Measurements from ENCODE around the gene MDH1.

The MDH1 gene

DNA sequence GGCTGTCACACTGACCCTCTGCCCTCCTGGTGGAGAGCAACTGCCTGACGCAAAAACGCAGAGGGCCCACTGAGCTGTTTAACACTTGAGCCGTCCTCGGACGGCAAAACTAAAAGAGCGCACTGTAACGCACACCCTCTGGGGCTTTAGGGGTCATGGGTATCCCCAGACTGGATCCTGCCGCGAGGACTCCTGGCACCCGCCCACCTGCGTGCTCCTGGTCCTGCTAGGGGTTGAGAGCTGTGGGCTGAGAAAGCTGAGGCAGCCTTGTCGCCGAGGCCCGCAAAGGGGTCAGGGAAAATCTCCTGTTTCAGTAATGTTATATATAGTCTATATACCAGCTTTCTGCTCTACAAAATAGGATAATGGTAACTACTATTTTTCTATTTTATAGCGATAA lies 39.1 kb downstream of the MDH1 start (continued):
- TF ChIP-seq, protein P1, sequence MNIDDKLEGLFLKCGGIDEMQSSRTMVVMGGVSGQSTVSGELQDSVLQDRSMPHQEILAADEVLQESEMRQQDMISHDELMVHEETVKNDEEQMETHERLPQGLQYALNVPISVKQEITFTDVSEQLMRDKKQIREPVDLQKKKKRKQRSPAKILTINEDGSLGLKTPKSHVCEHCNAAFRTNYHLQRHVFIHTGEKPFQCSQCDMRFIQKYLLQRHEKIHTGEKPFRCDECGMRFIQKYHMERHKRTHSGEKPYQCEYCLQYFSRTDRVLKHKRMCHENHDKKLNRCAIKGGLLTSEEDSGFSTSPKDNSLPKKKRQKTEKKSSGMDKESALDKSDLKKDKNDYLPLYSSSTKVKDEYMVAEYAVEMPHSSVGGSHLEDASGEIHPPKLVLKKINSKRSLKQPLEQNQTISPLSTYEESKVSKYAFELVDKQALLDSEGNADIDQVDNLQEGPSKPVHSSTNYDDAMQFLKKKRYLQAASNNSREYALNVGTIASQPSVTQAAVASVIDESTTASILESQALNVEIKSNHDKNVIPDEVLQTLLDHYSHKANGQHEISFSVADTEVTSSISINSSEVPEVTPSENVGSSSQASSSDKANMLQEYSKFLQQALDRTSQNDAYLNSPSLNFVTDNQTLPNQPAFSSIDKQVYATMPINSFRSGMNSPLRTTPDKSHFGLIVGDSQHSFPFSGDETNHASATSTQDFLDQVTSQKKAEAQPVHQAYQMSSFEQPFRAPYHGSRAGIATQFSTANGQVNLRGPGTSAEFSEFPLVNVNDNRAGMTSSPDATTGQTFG (tag by site-specific recombination; IDR thresholded peaks at IDR 0.05; ENCODE audit: borderline replicate concordance) = no peak
- TF ChIP-seq ZNF560 (tag by site-specific recombination; IDR thresholded peaks at IDR 0.05; ENCODE audit: borderline replicate concordance) = no peak

DNA sequence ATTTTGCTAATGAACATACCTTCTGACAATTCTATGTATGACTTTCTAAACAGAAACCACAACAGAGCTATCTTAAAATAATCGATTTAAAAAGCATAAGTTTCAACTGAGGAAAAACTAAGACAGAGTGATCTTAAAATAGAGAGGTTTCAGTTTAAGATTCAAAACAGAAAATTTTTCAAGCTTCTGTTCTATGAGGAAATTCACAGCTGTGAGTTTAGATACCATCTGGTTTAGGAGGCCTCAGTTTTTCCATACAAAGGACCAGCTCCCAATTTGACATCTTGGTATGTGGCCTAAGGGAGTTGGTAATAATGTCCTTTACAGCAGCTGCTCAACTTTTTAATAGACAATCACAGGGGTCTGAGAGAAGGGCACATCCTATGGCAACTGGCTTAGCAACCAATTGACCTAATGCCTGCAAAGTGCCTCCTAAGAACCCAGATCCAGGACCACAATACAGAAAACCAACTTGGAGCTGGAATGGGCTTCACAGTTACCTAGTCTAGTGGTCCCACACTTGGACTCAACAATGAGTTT lies 39.7 kb downstream of the MDH1 start:
- Histone ChIP-seq H3K36me3 (ENCODE audit: control insufficient read depth in 2 of 2, insufficient read depth in 1 of 2, low read length in 2 of 2) (no peaks in the 10 kb centered on the region), H3K27ac (ENCODE audit: extremely low read depth, low read depth, low read length) (no peak overlapping the region), H3K4me3 (ENCODE audit: low read depth, low read length) (no peak overlapping the region), H3K4me1 (ENCODE audit: control insufficient read depth, insufficient read depth, low read length) (no peaks in the 10 kb centered on the region), H3K9me3 (ENCODE audit: control insufficient read depth, insufficient read depth, low read depth, low read length) (no peaks in the 10 kb centered on the region)
- POLR2A ChIA-PET = no interaction called here
- TF ChIP-seq ZNF394 (tag by site-specific recombination; IDR thresholded peaks at IDR 0.05; ENCODE audit: borderline replicate concordance) (no peak), ZNF350 (tag by site-specific recombination; IDR thresholded peaks at IDR 0.05) (no peak), MEIS1 (CRISPR knock-in tag; IDR thresholded peaks at IDR 0.05; ENCODE audit: borderline replicate concordance) (no peak), BCL11B (tag by site-specific recombination; IDR thresholded peaks at IDR 0.05; ENCODE audit: low read depth) (no peak), ZSCAN23 (tag by site-specific recombination; IDR thresholded peaks at IDR 0.05) (no peak), ZNF175 (tag by site-specific recombination; IDR thresholded peaks at IDR 0.05) (no peak), ZNF610 (tag by site-specific recombination; IDR thresholded peaks at IDR 0.05; ENCODE audit: borderline replicate concordance) (no peak), ZBTB20 (tag by site-specific recombination; IDR thresholded peaks at IDR 0.05) (no peak), KLF8 (tag by site-specific recombination; IDR thresholded peaks at IDR 0.05) (no peak), MZF1 (tag by site-specific recombination; IDR thresholded peaks at IDR 0.05; ENCODE audit: borderline replicate concordance) (no peak), ZNF596 (tag by site-specific recombination; IDR thresholded peaks at IDR 0.05) (no peak), ZNF157 (tag by site-specific recombination; IDR thresholded peaks at IDR 0.05) (no peak), PRDM1 (tag by site-specific recombination; IDR thresholded peaks at IDR 0.05) (no peak), YY2 (tag by site-specific recombination; IDR thresholded peaks at IDR 0.05) (no peak), ZNF776 (tag by site-specific recombination; IDR thresholded peaks at IDR 0.05; ENCODE audit: borderline replicate concordance) (no peak)
- TF ChIP-seq, protein P2, sequence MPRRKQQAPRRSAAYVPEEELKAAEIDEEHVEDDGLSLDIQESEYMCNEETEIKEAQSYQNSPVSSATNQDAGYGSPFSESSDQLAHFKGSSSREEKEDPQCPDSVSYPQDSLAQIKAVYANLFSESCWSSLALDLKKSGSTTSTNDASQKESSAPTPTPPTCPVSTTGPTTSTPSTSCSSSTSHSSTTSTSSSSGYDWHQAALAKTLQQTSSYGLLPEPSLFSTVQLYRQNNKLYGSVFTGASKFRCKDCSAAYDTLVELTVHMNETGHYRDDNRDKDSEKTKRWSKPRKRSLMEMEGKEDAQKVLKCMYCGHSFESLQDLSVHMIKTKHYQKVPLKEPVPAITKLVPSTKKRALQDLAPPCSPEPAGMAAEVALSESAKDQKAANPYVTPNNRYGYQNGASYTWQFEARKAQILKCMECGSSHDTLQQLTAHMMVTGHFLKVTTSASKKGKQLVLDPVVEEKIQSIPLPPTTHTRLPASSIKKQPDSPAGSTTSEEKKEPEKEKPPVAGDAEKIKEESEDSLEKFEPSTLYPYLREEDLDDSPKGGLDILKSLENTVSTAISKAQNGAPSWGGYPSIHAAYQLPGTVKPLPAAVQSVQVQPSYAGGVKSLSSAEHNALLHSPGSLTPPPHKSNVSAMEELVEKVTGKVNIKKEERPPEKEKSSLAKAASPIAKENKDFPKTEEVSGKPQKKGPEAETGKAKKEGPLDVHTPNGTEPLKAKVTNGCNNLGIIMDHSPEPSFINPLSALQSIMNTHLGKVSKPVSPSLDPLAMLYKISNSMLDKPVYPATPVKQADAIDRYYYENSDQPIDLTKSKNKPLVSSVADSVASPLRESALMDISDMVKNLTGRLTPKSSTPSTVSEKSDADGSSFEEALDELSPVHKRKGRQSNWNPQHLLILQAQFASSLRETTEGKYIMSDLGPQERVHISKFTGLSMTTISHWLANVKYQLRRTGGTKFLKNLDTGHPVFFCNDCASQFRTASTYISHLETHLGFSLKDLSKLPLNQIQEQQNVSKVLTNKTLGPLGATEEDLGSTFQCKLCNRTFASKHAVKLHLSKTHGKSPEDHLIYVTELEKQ (tag by site-specific recombination; IDR thresholded peaks at IDR 0.05; ENCODE audit: borderline replicate concordance) = no peak
- CTCF ChIA-PET = no interaction called here

DNA sequence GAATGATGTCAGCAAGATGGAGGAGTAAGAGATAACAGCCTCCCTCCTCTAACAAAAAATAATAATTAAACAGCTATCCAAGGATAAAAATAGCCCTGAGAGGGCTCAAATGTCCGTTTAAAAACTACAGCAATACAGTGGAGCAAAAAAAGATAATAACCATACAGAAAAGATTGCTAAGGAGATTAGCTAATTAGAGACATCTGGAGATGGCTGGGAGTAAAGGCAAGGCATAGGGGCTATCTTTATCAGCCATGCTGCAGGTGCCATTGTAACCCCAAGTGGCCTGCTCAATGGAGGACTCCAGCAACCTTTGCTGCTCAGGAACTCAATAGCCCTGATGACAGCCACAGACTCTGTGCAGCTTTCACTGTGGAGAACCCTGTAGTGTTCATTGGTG lies 42.7 kb downstream of the MDH1 start:
- ChIA-PET CTCF (interaction anchor here (0.9 kb wide), 1 partner anchor 61 kb away, joined by 3 read pairs; no protein-coding TSS in a partner anchor), POLR2A (no interaction called here)
- Histone ChIP-seq H3K27ac (ENCODE audit: extremely low read depth, low read depth, low read length) (no peak overlapping the region), H3K36me3 (ENCODE audit: control insufficient read depth in 2 of 2, insufficient read depth in 1 of 2, low read length in 2 of 2) (no peaks in the 10 kb centered on the region), H3K9me3 (ENCODE audit: control insufficient read depth, insufficient read depth, low read depth, low read length) (no peaks in the 10 kb centered on the region), H3K4me3 (ENCODE audit: low read depth, low read length) (no peak overlapping the region), H3K4me1 (ENCODE audit: control insufficient read depth, insufficient read depth, low read length) (no peaks in the 10 kb centered on the region)
- no peak for TF ChIP-seq ZFP69B (tag by site-specific recombination; IDR thresholded peaks at IDR 0.05)
- TF ChIP-seq ZBTB20 (tag by site-specific recombination; IDR thresholded peaks at IDR 0.05) = no peak
- TF ChIP-seq, protein P3, sequence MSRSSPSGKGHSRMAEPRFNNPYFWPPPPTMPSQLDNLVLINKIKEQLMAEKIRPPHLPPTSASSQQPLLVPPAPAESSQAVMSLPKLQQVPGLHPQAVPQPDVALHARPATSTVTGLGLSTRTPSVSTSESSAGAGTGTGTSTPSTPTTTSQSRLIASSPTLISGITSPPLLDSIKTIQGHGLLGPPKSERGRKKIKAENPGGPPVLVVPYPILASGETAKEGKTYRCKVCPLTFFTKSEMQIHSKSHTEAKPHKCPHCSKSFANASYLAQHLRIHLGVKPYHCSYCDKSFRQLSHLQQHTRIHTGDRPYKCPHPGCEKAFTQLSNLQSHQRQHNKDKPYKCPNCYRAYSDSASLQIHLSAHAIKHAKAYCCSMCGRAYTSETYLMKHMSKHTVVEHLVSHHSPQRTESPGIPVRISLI (tag by site-specific recombination; IDR thresholded peaks at IDR 0.05) = no peak
- no peak for TF ChIP-seq HOXA7 (CRISPR knock-in tag; IDR thresholded peaks at IDR 0.05; ENCODE audit: borderline replicate concordance)
- TF ChIP-seq, protein P4, sequence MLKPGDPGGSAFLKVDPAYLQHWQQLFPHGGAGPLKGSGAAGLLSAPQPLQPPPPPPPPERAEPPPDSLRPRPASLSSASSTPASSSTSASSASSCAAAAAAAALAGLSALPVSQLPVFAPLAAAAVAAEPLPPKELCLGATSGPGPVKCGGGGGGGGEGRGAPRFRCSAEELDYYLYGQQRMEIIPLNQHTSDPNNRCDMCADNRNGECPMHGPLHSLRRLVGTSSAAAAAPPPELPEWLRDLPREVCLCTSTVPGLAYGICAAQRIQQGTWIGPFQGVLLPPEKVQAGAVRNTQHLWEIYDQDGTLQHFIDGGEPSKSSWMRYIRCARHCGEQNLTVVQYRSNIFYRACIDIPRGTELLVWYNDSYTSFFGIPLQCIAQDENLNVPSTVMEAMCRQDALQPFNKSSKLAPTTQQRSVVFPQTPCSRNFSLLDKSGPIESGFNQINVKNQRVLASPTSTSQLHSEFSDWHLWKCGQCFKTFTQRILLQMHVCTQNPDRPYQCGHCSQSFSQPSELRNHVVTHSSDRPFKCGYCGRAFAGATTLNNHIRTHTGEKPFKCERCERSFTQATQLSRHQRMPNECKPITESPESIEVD (tag by site-specific recombination; IDR thresholded peaks at IDR 0.05) = no peak
- TF ChIP-seq YY2 (tag by site-specific recombination; IDR thresholded peaks at IDR 0.05) = no peak
- TF ChIP-seq, protein P5, sequence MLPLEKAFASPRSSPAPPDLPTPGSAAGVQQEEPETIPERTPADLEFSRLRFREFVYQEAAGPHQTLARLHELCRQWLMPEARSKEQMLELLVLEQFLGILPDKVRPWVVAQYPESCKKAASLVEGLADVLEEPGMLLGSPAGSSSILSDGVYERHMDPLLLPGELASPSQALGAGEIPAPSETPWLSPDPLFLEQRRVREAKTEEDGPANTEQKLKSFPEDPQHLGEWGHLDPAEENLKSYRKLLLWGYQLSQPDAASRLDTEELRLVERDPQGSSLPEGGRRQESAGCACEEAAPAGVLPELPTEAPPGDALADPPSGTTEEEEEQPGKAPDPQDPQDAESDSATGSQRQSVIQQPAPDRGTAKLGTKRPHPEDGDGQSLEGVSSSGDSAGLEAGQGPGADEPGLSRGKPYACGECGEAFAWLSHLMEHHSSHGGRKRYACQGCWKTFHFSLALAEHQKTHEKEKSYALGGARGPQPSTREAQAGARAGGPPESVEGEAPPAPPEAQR (tag by site-specific recombination; IDR thresholded peaks at IDR 0.05) = no peak
- no peak for TF ChIP-seq TCF7L2 (IDR thresholded peaks at IDR 0.05; ENCODE audit: borderline replicate concordance, low read depth, low read length)

Data from HEK293 (cell line).